HG03045 (cell line): ENCODE data around the gene GSC2.
"Not testable (repeated sequence)": the region's sequence is repeated elsewhere in the genome, so short reads cannot be mapped to it uniquely, and the experiment has no call there.

Experiments used
- ATAC-seq: cut with Tn5 transposase; IDR thresholded peaks from one replicate; pipeline ENCODE4 v1.9.1; 2021; ENCODE audit warnings: mild to moderate bottlenecking, moderate library complexity; ENCODE audit not compliant: unreplicated experiment

The GSC2 gene

GRCh38 chr22:19178065-19178656 lies 28.1 kb upstream of the GSC2 start:
- peak; percentile 40 for ATAC-seq

- ATAC-seq: no peak
Observed at GRCh38 chr22:19177164-19178064, 27.3 kb upstream of the GSC2 start.

- ATAC-seq: no peak
Observed at GRCh38 chr22:19176732-19177131, 26.6 kb upstream of the GSC2 start.

GRCh38 chr22:19176175-19176643 lies 26.1 kb upstream of the GSC2 start:
- no peak for ATAC-seq

- ATAC-seq: no peak
Observed at GRCh38 chr22:19175602-19176174, 25.6 kb upstream of the GSC2 start.

- no peak for ATAC-seq
Observed at GRCh38 chr22:19175026-19175601, 25.0 kb upstream of the GSC2 start.

- no peak for ATAC-seq
Observed at GRCh38 chr22:19174106-19175025, 24.3 kb upstream of the GSC2 start.

GRCh38 chr22:19173047-19174035 lies 23.2 kb upstream of the GSC2 start:
- no peak for ATAC-seq

GRCh38 chr22:19172213-19173046 lies 22.3 kb upstream of the GSC2 start:
- no peak for ATAC-seq

- ATAC-seq: no peak
Observed at GRCh38 chr22:19169947-19170318, 19.8 kb upstream of the GSC2 start.

GRCh38 chr22:19169002-19169946 lies 19.2 kb upstream of the GSC2 start:
- ATAC-seq: no peak

GRCh38 chr22:19168088-19168890 lies 18.2 kb upstream of the GSC2 start:
- no peak for ATAC-seq

GRCh38 chr22:19167106-19167869 lies 17.2 kb upstream of the GSC2 start:
- no peak for ATAC-seq

- ATAC-seq: no peak
Observed at GRCh38 chr22:19166421-19166820, 16.3 kb upstream of the GSC2 start.

GRCh38 chr22:19164425-19164824 lies 14.3 kb upstream of the GSC2 start:
- no peak for ATAC-seq

- ATAC-seq: not testable (repeated sequence)
Observed at GRCh38 chr22:19158649-19159048, 8.6 kb upstream of the GSC2 start.
